MCF 10A (cell line): ENCODE results near the gene OR8B3. TPM values are rescaled to one million over a fixed set of nuclear protein-coding genes. Genes with fewer than 3 reads are reported as not detected.
A peak's percentile ranks its signal among the peaks of the same experiment; 100 is the strongest.
"Not testable (repeated sequence)": the region's sequence is repeated elsewhere in the genome, so short reads cannot be mapped to it uniquely, and the experiment has no call there.

Source experiments
- BruUV-seq: library from RNA; stranded (reverse); fragments of 400-500 nt; replicated peaks from 2 replicates; lab custom pipeline; 2021; lab: Mats Ljungman, UMichigan
- CTCF ChIA-PET: fragments of 300-600 bp; sonication (Branson Sonifier 250); formaldehyde crosslinking; extraction: SDS; loops from one replicate; lab custom pipeline; 2021; ENCODE audit warnings: antibody characterized with exemption, inconsistent platforms; lab: Yijun Ruan, JAX
- POLR2A ChIA-PET: fragments of 300-600, 350-650 bp; sonication (Branson Sonifier 250); formaldehyde crosslinking; extraction: SDS; loops from one replicate; lab custom pipeline; 2020; ENCODE audit warnings: antibody characterized with exemption, inconsistent platforms; lab: Yijun Ruan, JAX
- DNase-seq: peaks from one replicate; pipeline ENCODE4 v3.0.0-alpha.2; 2018; ENCODE audit not compliant: unreplicated experiment
- H3K27ac Mint-ChIP-seq: one replicate; pipeline ENCODE4 v1.8.0; 2022; ENCODE audit warnings: mild to moderate bottlenecking, low read depth, mixed read lengths; ENCODE audit not compliant: unreplicated experiment
- H3K27me3 Mint-ChIP-seq: one replicate; pipeline ENCODE4 v1.8.0; 2022; ENCODE audit warnings: mixed read lengths; ENCODE audit not compliant: insufficient read depth, unreplicated experiment
- H3K36me3 Mint-ChIP-seq: one replicate; pipeline ENCODE4 v1.8.0; 2022; ENCODE audit warnings: mild to moderate bottlenecking, moderate library complexity, mixed read lengths; ENCODE audit not compliant: insufficient read depth, unreplicated experiment
- H3K4me1 Mint-ChIP-seq: one replicate; pipeline ENCODE4 v1.8.0; 2022; ENCODE audit warnings: mixed read lengths; ENCODE audit not compliant: insufficient read depth, unreplicated experiment
- H3K4me3 Mint-ChIP-seq: one replicate; pipeline ENCODE4 v1.8.0; 2022; ENCODE audit warnings: mild to moderate bottlenecking, moderate library complexity, mixed read lengths; ENCODE audit not compliant: unreplicated experiment
- H3K9me3 Mint-ChIP-seq: one replicate; pipeline ENCODE4 v1.8.0; 2022; ENCODE audit warnings: mixed read lengths; ENCODE audit not compliant: unreplicated experiment
- CTCF ChIP-seq: fragments of 200-600 bp; IDR thresholded peaks from one replicate; pipeline ENCODE4 v1.8.0; 2022; ENCODE audit warnings: antibody characterized with exemption, mild to moderate bottlenecking; ENCODE audit not compliant: unreplicated experiment
- intact Hi-C: fragments of 100-400 bp; cut with micrococcal nuclease; formaldehyde crosslinking; loops from 2 replicates; pipeline ENCODE4 v1.14.1; 2022
- total RNA-seq: library from RNA; stranded (reverse); gene quantifications from 2 replicates; pipeline ENCODE4 v1.2.3, GENCODE V29; 2022

OR8B3 gene
- total RNA-seq, 1 experiment from 2014 or later, result not detected

DNA sequence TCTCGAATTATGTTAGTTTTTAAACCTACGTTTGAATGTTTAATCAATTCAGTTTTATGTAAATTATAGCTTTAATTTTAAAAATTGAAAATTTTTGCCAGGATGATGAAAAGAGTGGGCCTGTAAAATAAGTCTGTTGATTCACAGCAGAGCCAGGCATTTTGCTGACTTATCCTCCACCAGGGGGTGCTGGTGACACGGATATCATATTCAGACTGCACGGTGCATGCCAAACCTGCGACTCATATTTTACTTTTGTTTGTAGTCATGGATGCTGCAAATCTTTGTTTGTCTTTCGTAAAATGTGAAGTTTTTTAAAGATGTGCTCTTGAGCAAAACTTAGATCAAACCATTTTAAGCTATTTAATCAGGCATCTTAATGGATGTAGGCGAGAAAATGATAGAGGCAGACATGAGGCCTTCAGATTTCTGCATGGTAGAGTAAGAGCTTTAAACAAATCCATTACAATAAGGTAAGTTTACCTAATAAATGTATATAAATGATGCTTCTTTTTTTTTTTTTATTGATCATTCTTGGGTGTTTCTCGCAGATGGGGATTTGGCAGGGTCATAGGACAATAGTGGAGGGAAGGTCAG is 3.6 kb upstream of the OR8B3 start:
- H3K4me3 Mint-ChIP-seq, result no peak overlapping the region
- no peaks in the 10 kb centered on the region for H3K9me3 Mint-ChIP-seq
- no peak overlapping the region for H3K27ac Mint-ChIP-seq
- no peaks in the 10 kb centered on the region for H3K36me3 Mint-ChIP-seq
- H3K4me1 Mint-ChIP-seq, result no peaks in the 10 kb centered on the region
- CTCF ChIA-PET, result interaction anchor here (0.5 to 3.1 kb wide), 50 partner anchors 8 to 1007 kb away, joined by 3 to 20 read pairs (median 4); partner anchors contain the start of genes MSANTD2, OR8B2, OR8B4 and TBRG1
- intact Hi-C loops, result loop anchor here (1.0 to 10.0 kb wide), 3 partner anchors 294 to 432 kb away; no protein-coding TSS in a partner anchor
- peak; percentile 90 for DNase-seq
- POLR2A ChIA-PET, result interaction anchor here (0.6 to 1.0 kb wide), 4 partner anchors 19 to 321 kb away, joined by 3 to 4 read pairs (median 3); partner anchors contain the start of gene OR8A1
- BruUV-seq, result no TSS peak
- TF ChIP-seq CTCF, result peak; percentile 69
- peaks cover 33% of the 10 kb centered on the region for H3K27me3 Mint-ChIP-seq

DNA sequence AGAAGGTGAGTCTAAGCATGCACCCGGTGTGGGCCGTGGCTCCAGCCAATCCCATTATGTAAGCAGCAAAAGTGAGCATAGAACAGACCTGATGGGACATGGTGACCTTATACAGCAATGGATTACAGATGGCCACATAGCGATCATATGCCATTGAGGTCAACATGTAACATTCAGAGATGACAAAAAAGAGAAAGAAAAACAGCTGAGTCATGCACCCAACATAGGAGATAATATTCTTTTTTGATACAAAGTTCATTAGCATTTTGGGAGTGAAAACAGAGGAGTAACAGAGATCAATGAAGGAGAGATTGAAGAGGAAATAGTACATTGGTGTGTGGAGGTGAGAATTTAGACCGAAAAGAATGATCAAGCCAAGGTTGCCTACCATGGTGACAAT is 2.0 kb downstream of the OR8B3 start:
- H3K9me3 Mint-ChIP-seq, H3K4me3 Mint-ChIP-seq, POLR2A ChIA-PET, H3K4me1 Mint-ChIP-seq, H3K27me3 Mint-ChIP-seq, CTCF ChIA-PET, H3K27ac Mint-ChIP-seq, intact Hi-C loops, H3K36me3 Mint-ChIP-seq, BruUV-seq, DNase-seq: not testable (repeated sequence)

DNA sequence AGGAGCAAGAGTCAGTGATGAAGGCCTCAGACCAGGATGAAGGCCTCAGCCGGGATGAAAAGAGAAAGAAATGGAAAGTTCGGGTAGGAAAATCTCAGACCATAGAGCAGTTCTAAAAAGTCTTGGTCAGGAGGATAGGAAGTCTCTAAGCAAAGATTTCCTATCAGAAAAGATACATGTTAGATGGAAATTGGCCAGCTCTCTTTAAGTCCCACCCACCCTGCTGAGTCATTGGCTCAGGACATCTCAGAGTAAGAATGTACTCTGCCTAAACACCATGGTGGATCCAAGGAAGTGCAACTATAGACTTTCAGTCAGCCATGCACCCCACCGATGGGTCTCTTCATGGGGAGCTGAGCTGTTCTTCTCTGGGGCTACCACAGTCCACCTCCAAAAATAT is 4.4 kb downstream of the OR8B3 start:
- Mint-ChIP-seq H3K4me1 (peaks cover 9% of the 10 kb centered on the region), H3K9me3 (no peaks in the 10 kb centered on the region), H3K27ac (no peak overlapping the region), H3K36me3 (no peaks in the 10 kb centered on the region), H3K4me3 (no peak overlapping the region), H3K27me3 (no peaks in the 10 kb centered on the region)
- POLR2A ChIA-PET, result no interaction called here
- no TSS peak for BruUV-seq
- TF ChIP-seq CTCF, result no peak
- DNase-seq, result peak; percentile 24
- CTCF ChIA-PET, result interaction anchor here (1.0 kb wide), 2 partner anchors 8 to 323 kb away, joined by 3 read pairs; no protein-coding TSS in a partner anchor
- intact Hi-C loops, result no loop called here

GRCh38 chr11:124384399-124384798 is 14.4 kb downstream of the OR8B3 start, which contains the start of gene OR8B2:
Gene OR8B2 (minus strand): TSS chr11:124384499. CDS start chr11:124383343, 1,156 bp downstream.
- no peak for DNase-seq
- no peaks in the 10 kb centered on the region for H3K9me3 Mint-ChIP-seq
- no peak within 1 kb of the TSS for H3K27ac Mint-ChIP-seq
- no peak within 1 kb of the TSS for H3K4me3 Mint-ChIP-seq
- POLR2A ChIA-PET, result no interaction called here
- intact Hi-C loops, result no loop called here
- no peaks in the 10 kb centered on the region for H3K27me3 Mint-ChIP-seq
- H3K4me1 Mint-ChIP-seq, result no peaks in the 10 kb centered on the region
- CTCF ChIA-PET, result interaction anchor here (0.8 kb wide), 1 partner anchor 18 kb away, joined by 3 read pairs; no protein-coding TSS in a partner anchor
- peaks cover 5% of the 10 kb centered on the region for H3K36me3 Mint-ChIP-seq
- no peak for TF ChIP-seq CTCF
- BruUV-seq, result no TSS peak

DNA sequence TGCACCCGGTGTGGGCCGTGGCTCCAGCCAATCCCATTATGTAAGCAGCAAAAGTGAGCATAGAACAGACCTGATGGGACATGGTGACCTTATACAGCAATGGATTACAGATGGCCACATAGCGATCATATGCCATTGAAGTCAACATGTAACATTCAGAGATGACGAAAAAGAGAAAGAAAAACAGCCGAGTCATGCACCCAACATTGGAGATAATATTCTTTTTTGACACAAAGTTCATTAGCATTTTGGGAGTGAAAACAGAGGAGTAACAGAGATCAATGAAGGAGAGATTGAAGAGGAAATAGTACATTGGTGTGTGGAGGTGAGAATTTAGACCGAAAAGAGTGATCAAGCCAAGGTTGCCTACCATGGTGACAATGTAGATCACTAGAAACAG is 16.0 kb downstream of the OR8B3 start:
- DNase-seq, intact Hi-C loops, H3K27ac Mint-ChIP-seq, H3K36me3 Mint-ChIP-seq, H3K4me1 Mint-ChIP-seq, BruUV-seq, POLR2A ChIA-PET, H3K4me3 Mint-ChIP-seq, H3K27me3 Mint-ChIP-seq, H3K9me3 Mint-ChIP-seq: not testable (repeated sequence)
- CTCF ChIA-PET, result interaction anchor here (0.6 kb wide), 1 partner anchor 65 kb away, joined by 3 read pairs; no protein-coding TSS in a partner anchor
